ENCODE results near the gene TMEM86B. TPM values are rescaled to one million over a fixed set of nuclear protein-coding genes. Genes with fewer than 3 reads are reported as not detected.

The TMEM86B gene
- total and polyA plus RNA-seq, 8 donors, result 0.29 to 47.8 (median 9.7) TPM

GRCh38 chr19:55275851-55276719 lies 47.5 kb upstream of the TMEM86B start:
- TF ChIP-seq POLR2AphosphoS5 (IDR thresholded peaks at IDR 0.05), result no peak
- no peak for TF ChIP-seq POLR2A (IDR thresholded peaks at IDR 0.05)
- TF ChIP-seq CTCF (IDR thresholded peaks at IDR 0.05), result no peak
- no peak for TF ChIP-seq EP300 (IDR thresholded peaks at IDR 0.05)
- no peak overlapping the region for H3K4me3 ChIP-seq
- WGBS, 5 donors, result 75 to 81% (median 80%) methylated on average over 17 of the region's 17 CpGs
- DNase-seq, result no peak
- no peak overlapping the region for H3K27ac ChIP-seq
- intact Hi-C loops (cut with DNase I; ENCODE audit: low total_unique reads), result no loop called here
- H3K9me3 ChIP-seq, result no peaks in the 10 kb centered on the region
- H3K27me3 ChIP-seq, result no peaks in the 10 kb centered on the region
- H3K36me3 ChIP-seq, result peaks cover 20 to 72% (median 67%) of the 10 kb centered on the region in 4 donors
- H3K4me1 ChIP-seq, result peaks cover 14 to 33% (median 18%) of the 10 kb centered on the region in 4 donors

GRCh38 chr19:55273978-55274707 lies 45.6 kb upstream of the TMEM86B start:
- peaks cover 20 to 90% (median 84%) of the 10 kb centered on the region in 4 donors for H3K36me3 ChIP-seq

GRCh38 chr19:55272142-55272541 lies 43.6 kb upstream of the TMEM86B start:
- no peak for DNase-seq
- Histone ChIP-seq H3K4me3 (no peak overlapping the region), H3K36me3 (peaks cover 14 to 92% (median 80%) of the 10 kb centered on the region in 4 donors), H3K27me3 (no peaks in the 10 kb centered on the region), H3K9me3 (no peaks in the 10 kb centered on the region), H3K4me1 (peaks cover 0 to 8% (median 0%) of the 10 kb centered on the region in 4 donors), H3K27ac (no peak overlapping the region)
- intact Hi-C loops (cut with DNase I; ENCODE audit: low total_unique reads), result no loop called here
- WGBS, 5 donors, result 90 to 96% (median 93%) methylated on average over 18 of the region's 18 CpGs
- no peak for TF ChIP-seq POLR2AphosphoS5 (IDR thresholded peaks at IDR 0.05)
- TF ChIP-seq POLR2A (IDR thresholded peaks at IDR 0.05), result no peak
- no peak for TF ChIP-seq EP300 (IDR thresholded peaks at IDR 0.05)
- no peak for TF ChIP-seq CTCF (IDR thresholded peaks at IDR 0.05)

More at GRCh38 chr19:55273978-55274707, 45.6 kb upstream of the TMEM86B start:
- peaks cover 3 to 17% (median 5%) of the 10 kb centered on the region in 4 donors for H3K4me1 ChIP-seq
- H3K27ac ChIP-seq, result no peak overlapping the region
- H3K9me3 ChIP-seq, result no peaks in the 10 kb centered on the region
- 91 to 96% (median 95%) methylated on average over 9 to 36 of the region's 36 CpGs for WGBS, 5 donors
- H3K4me3 ChIP-seq, result no peak overlapping the region
- H3K27me3 ChIP-seq, result no peaks in the 10 kb centered on the region
- TF ChIP-seq EP300 (IDR thresholded peaks at IDR 0.05) (no peak), POLR2AphosphoS5 (IDR thresholded peaks at IDR 0.05) (no peak), POLR2A (IDR thresholded peaks at IDR 0.05) (no peak), CTCF (IDR thresholded peaks at IDR 0.05) (no peak)
- DNase-seq, result no peak
- intact Hi-C loops (cut with DNase I; ENCODE audit: low total_unique reads), result no loop called here

- no peak for DNase-seq
- intact Hi-C loops (cut with DNase I; ENCODE audit: low total_unique reads), result no loop called here
- TF ChIP-seq CTCF (IDR thresholded peaks at IDR 0.05) (no peak), POLR2AphosphoS5 (IDR thresholded peaks at IDR 0.05) (no peak), EP300 (IDR thresholded peaks at IDR 0.05) (no peak), POLR2A (IDR thresholded peaks at IDR 0.05) (no peak)
- Histone ChIP-seq H3K4me3 (no peak overlapping the region), H3K9me3 (no peaks in the 10 kb centered on the region), H3K36me3 (peaks cover 16 to 80% (median 72%) of the 10 kb centered on the region in 4 donors), H3K27me3 (no peaks in the 10 kb centered on the region), H3K27ac (no peak overlapping the region), H3K4me1 (no peaks in the 10 kb centered on the region)
- 85 to 92% (median 88%) methylated on average over 13 to 25 of the region's 25 CpGs for WGBS, 5 donors
These were observed 41.8 kb upstream of the TMEM86B start for GRCh38 chr19:55270172-55270942.
